Effector memory CD8-positive, alpha-beta T cell (primary cell): ENCODE data around the gene RSPO3.

Experiments
- ATAC-seq: fragments of 150-1000 bp; cut with Tn5 transposase; replicated peaks from 2 replicates; pipeline ENCODE4 v1.10.0; 2021; ENCODE audit warnings: mild to moderate bottlenecking, moderate library complexity
- DNase-seq, 3 experiments: peaks; one replicate each; pipeline ENCODE4 v3.0.0; 2021
- H3K27ac Mint-ChIP-seq, 2 donors: one replicate each; pipeline ENCODE4 v1.8.0; 2022; ENCODE audit warnings: mild to moderate bottlenecking in 2 of 2, mixed read lengths in 2 of 2, moderate library complexity in 2 of 2
- H3K27me3 Mint-ChIP-seq, 2 donors: one replicate each; pipeline ENCODE4 v1.8.0; 2022; ENCODE audit warnings: mixed read lengths in 2 of 2
- H3K36me3 Mint-ChIP-seq: one replicate; pipeline ENCODE4 v1.8.0; 2022; ENCODE audit warnings: mild to moderate bottlenecking, moderate library complexity, mixed read lengths; ENCODE audit not compliant: insufficient read depth
- H3K4me1 Mint-ChIP-seq, 2 donors: one replicate each; pipeline ENCODE4 v1.8.0; 2022; ENCODE audit warnings: low read depth in 2 of 2, mixed read lengths in 2 of 2
- H3K4me3 Mint-ChIP-seq, 2 donors: one replicate each; pipeline ENCODE4 v1.8.0; 2022; ENCODE audit warnings: mild to moderate bottlenecking in 2 of 2, mixed read lengths in 2 of 2, moderate library complexity in 2 of 2
- H3K9me3 Mint-ChIP-seq, 2 donors: one replicate each; pipeline ENCODE4 v1.8.0; 2022; ENCODE audit warnings: mixed read lengths in 2 of 2
- total RNA-seq, 9 experiments: gene quantifications; one replicate each; lab custom pipeline; 2026; lab: John Stamatoyannopoulos, UW

The RSPO3 gene
- total RNA-seq = 0 to 0.07 (median 0) reads per million in 9 experiments

- H3K4me1 Mint-ChIP-seq = peaks cover 12 to 16% of the 10 kb centered on the region in 2 donors
- peaks cover 58 to 83% of the 10 kb centered on the region in 2 donors for H3K27me3 Mint-ChIP-seq
- no peak within 1 kb of the TSS for H3K27ac Mint-ChIP-seq
- peak within 1 kb of the TSS; percentile 69 to 79 for H3K4me3 Mint-ChIP-seq
- H3K9me3 Mint-ChIP-seq = no peaks in the 10 kb centered on the region
- peaks cover 3% of the 10 kb centered on the region for H3K36me3 Mint-ChIP-seq
- ATAC-seq (no peak), DNase-seq (no peak)
Observed at GRCh38 chr6:127118298-127119101, at the start of gene RSPO3. RSPO3 (plus strand) TSS chr6:127118671; CDS start chr6:127119193, 522 bp downstream.

- no peak for ATAC-seq
- Mint-ChIP-seq H3K4me1 (no peaks in the 10 kb centered on the region), H3K27ac (no peak overlapping the region), H3K27me3 (no peaks in the 10 kb centered on the region), H3K4me3 (no peak overlapping the region), H3K9me3 (no peaks in the 10 kb centered on the region), H3K36me3 (no peaks in the 10 kb centered on the region)
- DNase-seq = no peak
Observed at GRCh38 chr6:127069659-127070279, 48.7 kb upstream of the RSPO3 start.

- H3K4me1 Mint-ChIP-seq = no peaks in the 10 kb centered on the region
- no peaks in the 10 kb centered on the region for H3K36me3 Mint-ChIP-seq
- H3K27ac Mint-ChIP-seq = no peak overlapping the region
- no peaks in the 10 kb centered on the region for H3K9me3 Mint-ChIP-seq
- no peaks in the 10 kb centered on the region for H3K27me3 Mint-ChIP-seq
- DNase-seq = no peak
- no peak for ATAC-seq
- no peak overlapping the region for H3K4me3 Mint-ChIP-seq
Observed at GRCh38 chr6:127073222-127073621, 45.2 kb upstream of the RSPO3 start.

GRCh38 chr6:127076466-127076865 lies 42.0 kb upstream of the RSPO3 start:
- DNase-seq = no peak
- no peaks in the 10 kb centered on the region for H3K36me3 Mint-ChIP-seq
- no peak overlapping the region for H3K27ac Mint-ChIP-seq
- no peak for ATAC-seq
- H3K9me3 Mint-ChIP-seq = no peaks in the 10 kb centered on the region
- H3K27me3 Mint-ChIP-seq = peaks cover 9 to 10% of the 10 kb centered on the region in 2 donors
- H3K4me1 Mint-ChIP-seq = no peaks in the 10 kb centered on the region
- no peak overlapping the region for H3K4me3 Mint-ChIP-seq

GRCh38 chr6:127077886-127078285 lies 40.6 kb upstream of the RSPO3 start:
- H3K9me3 Mint-ChIP-seq = no peaks in the 10 kb centered on the region
- peaks cover 9 to 10% of the 10 kb centered on the region in 2 donors for H3K27me3 Mint-ChIP-seq
- no peak overlapping the region for H3K27ac Mint-ChIP-seq
- no peaks in the 10 kb centered on the region for H3K36me3 Mint-ChIP-seq
- DNase-seq (no peak), ATAC-seq (no peak)
- no peak overlapping the region for H3K4me3 Mint-ChIP-seq
- H3K4me1 Mint-ChIP-seq = no peaks in the 10 kb centered on the region

GRCh38 chr6:127078669-127079068 lies 39.8 kb upstream of the RSPO3 start:
- no peak overlapping the region for H3K27ac Mint-ChIP-seq
- no peak for DNase-seq
- H3K4me1 Mint-ChIP-seq = no peaks in the 10 kb centered on the region
- H3K4me3 Mint-ChIP-seq = no peak overlapping the region
- peaks cover 9 to 10% of the 10 kb centered on the region in 2 donors for H3K27me3 Mint-ChIP-seq
- no peaks in the 10 kb centered on the region for H3K36me3 Mint-ChIP-seq
- no peak for ATAC-seq
- no peaks in the 10 kb centered on the region for H3K9me3 Mint-ChIP-seq

GRCh38 chr6:127079681-127080080 lies 38.8 kb upstream of the RSPO3 start:
- no peaks in the 10 kb centered on the region for H3K36me3 Mint-ChIP-seq
- peaks cover 9 to 10% of the 10 kb centered on the region in 2 donors for H3K27me3 Mint-ChIP-seq
- H3K27ac Mint-ChIP-seq = no peak overlapping the region
- no peaks in the 10 kb centered on the region for H3K4me1 Mint-ChIP-seq
- ATAC-seq (no peak), DNase-seq (no peak)
- H3K4me3 Mint-ChIP-seq = no peak overlapping the region
- no peaks in the 10 kb centered on the region for H3K9me3 Mint-ChIP-seq

GRCh38 chr6:127080081-127080480 lies 38.4 kb upstream of the RSPO3 start:
- Mint-ChIP-seq H3K27ac (no peak overlapping the region), H3K36me3 (no peaks in the 10 kb centered on the region), H3K9me3 (no peaks in the 10 kb centered on the region), H3K4me1 (no peaks in the 10 kb centered on the region), H3K4me3 (no peak overlapping the region), H3K27me3 (peaks cover 9 to 10% of the 10 kb centered on the region in 2 donors)
- ATAC-seq (no peak), DNase-seq (no peak)

GRCh38 chr6:127083231-127083962 lies 35.1 kb upstream of the RSPO3 start:
- Mint-ChIP-seq H3K4me1 (no peaks in the 10 kb centered on the region), H3K4me3 (no peak overlapping the region), H3K36me3 (no peaks in the 10 kb centered on the region), H3K9me3 (no peaks in the 10 kb centered on the region), H3K27ac (no peak overlapping the region), H3K27me3 (peaks cover 9 to 10% of the 10 kb centered on the region in 2 donors)
- ATAC-seq = no peak
- no peak for DNase-seq

GRCh38 chr6:127083963-127084310 lies 34.5 kb upstream of the RSPO3 start:
- no peak overlapping the region for H3K4me3 Mint-ChIP-seq
- peaks cover 6% of the 10 kb centered on the region in 2 donors for H3K27me3 Mint-ChIP-seq
- ATAC-seq = no peak
- H3K27ac Mint-ChIP-seq = no peak overlapping the region
- H3K4me1 Mint-ChIP-seq = no peaks in the 10 kb centered on the region
- no peak for DNase-seq
- H3K9me3 Mint-ChIP-seq = no peaks in the 10 kb centered on the region
- H3K36me3 Mint-ChIP-seq = no peaks in the 10 kb centered on the region

GRCh38 chr6:127085181-127085580 lies 33.3 kb upstream of the RSPO3 start:
- Mint-ChIP-seq H3K4me1 (no peaks in the 10 kb centered on the region), H3K27me3 (no peaks in the 10 kb centered on the region), H3K36me3 (no peaks in the 10 kb centered on the region), H3K9me3 (no peaks in the 10 kb centered on the region), H3K27ac (no peak overlapping the region), H3K4me3 (no peak overlapping the region)
- ATAC-seq (no peak), DNase-seq (no peak)

GRCh38 chr6:127090051-127090450 lies 28.4 kb upstream of the RSPO3 start:
- no peak for ATAC-seq
- H3K27ac Mint-ChIP-seq = no peak overlapping the region
- no peaks in the 10 kb centered on the region for H3K27me3 Mint-ChIP-seq
- no peak overlapping the region for H3K4me3 Mint-ChIP-seq
- no peak for DNase-seq
- H3K9me3 Mint-ChIP-seq = no peaks in the 10 kb centered on the region
- no peaks in the 10 kb centered on the region for H3K4me1 Mint-ChIP-seq
- no peaks in the 10 kb centered on the region for H3K36me3 Mint-ChIP-seq

- no peaks in the 10 kb centered on the region for H3K4me1 Mint-ChIP-seq
- no peak overlapping the region for H3K4me3 Mint-ChIP-seq
- no peak overlapping the region for H3K27ac Mint-ChIP-seq
- H3K27me3 Mint-ChIP-seq = no peaks in the 10 kb centered on the region
- ATAC-seq (no peak), DNase-seq (no peak)
- H3K36me3 Mint-ChIP-seq = no peaks in the 10 kb centered on the region
- no peaks in the 10 kb centered on the region for H3K9me3 Mint-ChIP-seq
Observed at GRCh38 chr6:127092466-127092865, 26.0 kb upstream of the RSPO3 start.

GRCh38 chr6:127094791-127095190 lies 23.7 kb upstream of the RSPO3 start:
- no peaks in the 10 kb centered on the region for H3K4me1 Mint-ChIP-seq
- no peak for DNase-seq
- H3K9me3 Mint-ChIP-seq = no peaks in the 10 kb centered on the region
- H3K36me3 Mint-ChIP-seq = no peaks in the 10 kb centered on the region
- H3K27ac Mint-ChIP-seq = no peak overlapping the region
- no peaks in the 10 kb centered on the region for H3K27me3 Mint-ChIP-seq
- no peak for ATAC-seq
- no peak overlapping the region for H3K4me3 Mint-ChIP-seq
